OCI-LY3 (cell line): ENCODE measurements around the gene CCDC3.

Experiments used
- H2AFZ ChIP-seq: fragments of 200-600, 300-600 bp; shearing (Covaris generic); 2 replicates; pipeline ENCODE4 v1.6.0; 2014; ENCODE audit warnings: antibody characterized with exemption, low read depth, low read length
- H3K27ac ChIP-seq: fragments of 200-600, 300-600 bp; sonication (generic); 2 replicates; pipeline ENCODE4 v1.5.1; 2014; ENCODE audit warnings: mild to moderate bottlenecking, low read length, moderate library complexity, mixed read lengths
- H3K27me3 ChIP-seq: fragments of 200-600, 300-600 bp; sonication (generic); 2 replicates; pipeline ENCODE4 v1.6.1; 2014; ENCODE audit warnings: low read depth, low read length, mixed read lengths
- H3K36me3 ChIP-seq: fragments of 200-600, 300-600 bp; sonication (generic); replicated peaks from 2 replicates; pipeline ENCODE3; 2014; ENCODE audit warnings: low read depth, low read length, mixed read lengths
- H3K4me1 ChIP-seq: fragments of 300-600, 200-600 bp; sonication (generic); 2 replicates; pipeline ENCODE4 v1.6.1; 2014; ENCODE audit warnings: low read length, mixed read lengths
- H3K4me2 ChIP-seq: fragments of 200-600, 300-600 bp; sonication (generic); 2 replicates; pipeline ENCODE4 v1.6.1; 2014; ENCODE audit warnings: low read length, mixed read lengths
- H3K4me3 ChIP-seq: fragments of 300-600, 200-600 bp; sonication (generic); 2 replicates; pipeline ENCODE4 v1.5.1; 2014; ENCODE audit warnings: antibody characterized with exemption, mild to moderate bottlenecking, low read length, moderate library complexity
- H3K79me2 ChIP-seq: fragments of 300-600, 200-600 bp; shearing (Covaris generic); 2 replicates; pipeline ENCODE4 v1.6.1; 2014; ENCODE audit warnings: mild to moderate bottlenecking, low read length, mixed read lengths
- H3K9ac ChIP-seq: fragments of 300-600, 200-600 bp; shearing (Covaris generic); 2 replicates; pipeline ENCODE4 v1.6.0; 2014; ENCODE audit warnings: mild to moderate bottlenecking, low read length, moderate library complexity
- H3K9me3 ChIP-seq: fragments of 200-600, 300-600 bp; shearing (Covaris generic); 2 replicates; pipeline ENCODE4 v1.6.1; 2014; ENCODE audit warnings: low read length, mixed read lengths; ENCODE audit not compliant: insufficient read depth
- H4K20me1 ChIP-seq: fragments of 200-600, 300-600 bp; sonication (generic); 2 replicates; pipeline ENCODE4 v1.6.1; 2016; ENCODE audit warnings: low read length, mixed read lengths; ENCODE audit not compliant: insufficient read depth
- EZH2phosphoT487 ChIP-seq: fragments of 200-600 bp; shearing (Covaris generic); IDR thresholded peaks from 2 replicates; pipeline ENCODE4 v1.6.1; 2018; ENCODE audit warnings: antibody characterized with exemption, mixed run types, low read depth
- TF ChIP-seq, protein P1 (sequence below): fragments of 200-600, 300-600 bp; sonication (generic); IDR thresholded peaks from 2 replicates; pipeline ENCODE4 v1.5.1; 2014; ENCODE audit warnings: antibody characterized with exemption, low read length, low read depth

Gene CCDC3

GRCh38 chr10:12940791-12941190 is 60.7 kb downstream of the CCDC3 start:
- Histone ChIP-seq H3K4me2 (no peak overlapping the region), H3K9me3 (no peaks in the 10 kb centered on the region), H4K20me1 (no peaks in the 10 kb centered on the region), H3K4me3 (no peak overlapping the region), H3K9ac (no peak overlapping the region), H3K36me3 (no peaks in the 10 kb centered on the region), H3K27ac (no peak overlapping the region), H3K79me2 (no peaks in the 10 kb centered on the region), H3K27me3 (0 out of 2 replicates have a peak, but pooled peaks cover 5% of the 10 kb centered on the region), H3K4me1 (no peaks in the 10 kb centered on the region), H2AFZ (no peak overlapping the region)
- TF ChIP-seq, protein P1, sequence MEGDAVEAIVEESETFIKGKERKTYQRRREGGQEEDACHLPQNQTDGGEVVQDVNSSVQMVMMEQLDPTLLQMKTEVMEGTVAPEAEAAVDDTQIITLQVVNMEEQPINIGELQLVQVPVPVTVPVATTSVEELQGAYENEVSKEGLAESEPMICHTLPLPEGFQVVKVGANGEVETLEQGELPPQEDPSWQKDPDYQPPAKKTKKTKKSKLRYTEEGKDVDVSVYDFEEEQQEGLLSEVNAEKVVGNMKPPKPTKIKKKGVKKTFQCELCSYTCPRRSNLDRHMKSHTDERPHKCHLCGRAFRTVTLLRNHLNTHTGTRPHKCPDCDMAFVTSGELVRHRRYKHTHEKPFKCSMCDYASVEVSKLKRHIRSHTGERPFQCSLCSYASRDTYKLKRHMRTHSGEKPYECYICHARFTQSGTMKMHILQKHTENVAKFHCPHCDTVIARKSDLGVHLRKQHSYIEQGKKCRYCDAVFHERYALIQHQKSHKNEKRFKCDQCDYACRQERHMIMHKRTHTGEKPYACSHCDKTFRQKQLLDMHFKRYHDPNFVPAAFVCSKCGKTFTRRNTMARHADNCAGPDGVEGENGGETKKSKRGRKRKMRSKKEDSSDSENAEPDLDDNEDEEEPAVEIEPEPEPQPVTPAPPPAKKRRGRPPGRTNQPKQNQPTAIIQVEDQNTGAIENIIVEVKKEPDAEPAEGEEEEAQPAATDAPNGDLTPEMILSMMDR, result no peak
- no peak for TF ChIP-seq EZH2phosphoT487

DNA sequence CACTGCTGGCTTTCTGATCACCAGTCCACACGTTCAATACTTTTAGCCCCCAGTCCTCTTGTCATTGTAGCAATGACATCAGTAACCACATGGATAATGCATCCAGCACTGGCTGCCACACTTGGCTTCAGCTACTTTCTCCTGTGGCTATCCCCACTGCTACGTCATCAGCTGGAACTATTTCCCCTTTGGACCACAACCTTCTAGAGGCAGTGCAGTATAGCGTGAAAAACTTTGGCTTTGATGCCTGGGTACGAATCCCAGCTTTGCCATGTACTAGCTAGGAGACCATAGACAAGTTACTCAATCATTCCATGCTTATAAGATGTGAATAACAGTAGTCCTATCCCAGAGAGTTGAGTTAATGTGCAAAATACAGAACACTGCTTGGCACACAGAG is 63.2 kb downstream of the CCDC3 start:
- Histone ChIP-seq H3K27me3 (0 out of 2 replicates have a peak, but pooled peaks cover 5% of the 10 kb centered on the region), H3K9me3 (no peaks in the 10 kb centered on the region), H3K9ac (no peak overlapping the region), H2AFZ (no peak overlapping the region), H3K27ac (no peak overlapping the region), H3K79me2 (no peaks in the 10 kb centered on the region), H3K4me2 (no peak overlapping the region), H3K36me3 (no peaks in the 10 kb centered on the region), H4K20me1 (no peaks in the 10 kb centered on the region), H3K4me3 (no peak overlapping the region), H3K4me1 (no peaks in the 10 kb centered on the region)
- TF ChIP-seq, protein P1, result no peak
- TF ChIP-seq EZH2phosphoT487, result no peak

GRCh38 chr10:12937527-12937926 is 64.0 kb downstream of the CCDC3 start:
- Histone ChIP-seq H3K9ac (no peak overlapping the region), H3K4me1 (no peaks in the 10 kb centered on the region), H2AFZ (no peak overlapping the region), H3K27me3 (0 out of 2 replicates have a peak, but pooled peaks cover 5% of the 10 kb centered on the region), H3K9me3 (no peaks in the 10 kb centered on the region), H3K36me3 (no peaks in the 10 kb centered on the region), H3K4me2 (no peak overlapping the region), H3K27ac (no peak overlapping the region), H3K4me3 (no peak overlapping the region), H4K20me1 (no peaks in the 10 kb centered on the region), H3K79me2 (no peaks in the 10 kb centered on the region)
- TF ChIP-seq, protein P1, result no peak
- TF ChIP-seq EZH2phosphoT487, result no peak

GRCh38 chr10:12934777-12935176 is 66.7 kb downstream of the CCDC3 start:
- TF ChIP-seq, protein P1, result no peak
- TF ChIP-seq EZH2phosphoT487, result no peak
- Histone ChIP-seq H3K9ac (no peak overlapping the region), H3K27me3 (0 out of 2 replicates have a peak, but pooled peaks cover 5% of the 10 kb centered on the region), H4K20me1 (no peaks in the 10 kb centered on the region), H3K4me3 (no peak overlapping the region), H3K27ac (no peak overlapping the region), H3K4me1 (no peaks in the 10 kb centered on the region), H3K4me2 (no peak overlapping the region), H3K36me3 (no peaks in the 10 kb centered on the region), H3K9me3 (no peaks in the 10 kb centered on the region), H2AFZ (no peak overlapping the region), H3K79me2 (no peaks in the 10 kb centered on the region)
